Measurements from ENCODE around the gene STAG1. TPM values are rescaled to one million over a fixed set of nuclear protein-coding genes. Genes with fewer than 3 reads are reported as not detected.
A peak's percentile ranks its signal among the peaks of the same experiment; 100 is the strongest.
"Not testable (repeated sequence)": the region's sequence is repeated elsewhere in the genome, so short reads cannot be mapped to it uniquely, and the experiment has no call there.

STAG1 gene
- total and polyA plus RNA-seq, 4 donors: 11.0 to 68.6 (median 38.4) TPM

- H3K4me3 ChIP-seq (ENCODE audit: low read length in 2 of 2): no peak overlapping the region
- H3K4me1 ChIP-seq (ENCODE audit: control insufficient read depth in 1 of 2, insufficient read depth in 2 of 2, low read length in 2 of 2): peaks cover 0 to 6% of the 10 kb centered on the region in 2 donors
- no peaks in the 10 kb centered on the region for H3K9me3 ChIP-seq (ENCODE audit: control insufficient read depth, low read length)
- DNase-seq: no peak
- ATAC-seq (ENCODE audit: low FRiP score): no peak
- H3K36me3 ChIP-seq (ENCODE audit: control insufficient read depth in 1 of 2, insufficient read depth in 2 of 2, low read length in 1 of 2): no peaks in the 10 kb centered on the region
- H3K27me3 ChIP-seq (ENCODE audit: control insufficient read depth in 1 of 2, insufficient read depth in 2 of 2, low read length in 1 of 2): no peaks in the 10 kb centered on the region
- H3K27ac ChIP-seq (ENCODE audit: low read depth in 1 of 2, low read length in 2 of 2): no peak overlapping the region
- WGBS, 2 donors: 50 to 63% methylated on average over 5 of the region's 5 CpGs
- intact Hi-C loops (cut with DNase I): no loop called here
Observed at GRCh38 chr3:136346486-136346885, 405.7 kb downstream of the STAG1 start.

- Histone ChIP-seq H3K4me1 (ENCODE audit: control insufficient read depth in 1 of 2, insufficient read depth in 2 of 2, low read length in 2 of 2) (no peaks in the 10 kb centered on the region), H3K27me3 (ENCODE audit: control insufficient read depth in 1 of 2, insufficient read depth in 2 of 2, low read length in 1 of 2) (no peaks in the 10 kb centered on the region), H3K9me3 (ENCODE audit: control insufficient read depth, low read length) (no peaks in the 10 kb centered on the region), H3K36me3 (ENCODE audit: control insufficient read depth in 1 of 2, insufficient read depth in 2 of 2, low read length in 1 of 2) (no peaks in the 10 kb centered on the region), H3K27ac (ENCODE audit: low read depth in 1 of 2, low read length in 2 of 2) (no peak overlapping the region), H3K4me3 (ENCODE audit: low read length in 2 of 2) (no peak overlapping the region)
- intact Hi-C loops (cut with DNase I): no loop called here
- DNase-seq: peak; percentile 93 to 95
- no peak for ATAC-seq (ENCODE audit: low FRiP score)
- WGBS, 2 donors: 30 to 31% methylated on average over 5 of the region's 5 CpGs
Observed at GRCh38 chr3:136343873-136344555, 408.2 kb downstream of the STAG1 start.

- H3K27ac ChIP-seq (ENCODE audit: low read depth in 1 of 2, low read length in 2 of 2): no peak overlapping the region
- ATAC-seq (ENCODE audit: low FRiP score): no peak
- no peak overlapping the region for H3K4me3 ChIP-seq (ENCODE audit: low read length in 2 of 2)
- no peaks in the 10 kb centered on the region for H3K4me1 ChIP-seq (ENCODE audit: control insufficient read depth in 1 of 2, insufficient read depth in 2 of 2, low read length in 2 of 2)
- no peaks in the 10 kb centered on the region for H3K27me3 ChIP-seq (ENCODE audit: control insufficient read depth in 1 of 2, insufficient read depth in 2 of 2, low read length in 1 of 2)
- DNase-seq: no peak
- H3K9me3 ChIP-seq (ENCODE audit: control insufficient read depth, low read length): no peaks in the 10 kb centered on the region
- no peaks in the 10 kb centered on the region for H3K36me3 ChIP-seq (ENCODE audit: control insufficient read depth in 1 of 2, insufficient read depth in 2 of 2, low read length in 1 of 2)
- intact Hi-C loops (cut with DNase I): no loop called here
- 70 to 73% methylated on average over 2 of the region's 2 CpGs for WGBS, 2 donors
Observed at GRCh38 chr3:136343446-136343845, 408.7 kb downstream of the STAG1 start.

- WGBS, 2 donors: 88 to 91% methylated on average over 4 of the region's 4 CpGs
- no peak overlapping the region for H3K27ac ChIP-seq (ENCODE audit: low read depth in 1 of 2, low read length in 2 of 2)
- intact Hi-C loops (cut with DNase I): no loop called here
- H3K4me3 ChIP-seq (ENCODE audit: low read length in 2 of 2): no peak overlapping the region
- H3K36me3 ChIP-seq (ENCODE audit: control insufficient read depth in 1 of 2, insufficient read depth in 2 of 2, low read length in 1 of 2): peaks cover 0 to 5% of the 10 kb centered on the region in 2 donors
- H3K4me1 ChIP-seq (ENCODE audit: control insufficient read depth in 1 of 2, insufficient read depth in 2 of 2, low read length in 2 of 2): no peaks in the 10 kb centered on the region
- no peak for DNase-seq
- no peaks in the 10 kb centered on the region for H3K27me3 ChIP-seq (ENCODE audit: control insufficient read depth in 1 of 2, insufficient read depth in 2 of 2, low read length in 1 of 2)
- no peak for ATAC-seq (ENCODE audit: low FRiP score)
- no peaks in the 10 kb centered on the region for H3K9me3 ChIP-seq (ENCODE audit: control insufficient read depth, low read length)
Observed at GRCh38 chr3:136336329-136337100, 415.7 kb downstream of the STAG1 start.

GRCh38 chr3:136334726-136335125, 417.5 kb downstream of the STAG1 start:
- H3K4me3 ChIP-seq (ENCODE audit: low read length in 2 of 2); H3K27me3 ChIP-seq (ENCODE audit: control insufficient read depth in 1 of 2, insufficient read depth in 2 of 2, low read length in 1 of 2); ATAC-seq (ENCODE audit: low FRiP score); H3K4me1 ChIP-seq (ENCODE audit: control insufficient read depth in 1 of 2, insufficient read depth in 2 of 2, low read length in 2 of 2); H3K9me3 ChIP-seq (ENCODE audit: control insufficient read depth, low read length); DNase-seq; H3K27ac ChIP-seq (ENCODE audit: low read depth in 1 of 2, low read length in 2 of 2); intact Hi-C loops (cut with DNase I); H3K36me3 ChIP-seq (ENCODE audit: control insufficient read depth in 1 of 2, insufficient read depth in 2 of 2, low read length in 1 of 2): not testable (repeated sequence)
- WGBS, 2 donors: 95 to 97% methylated on average over 6 of the region's 6 CpGs

GRCh38 chr3:136334209-136334608, 418.0 kb downstream of the STAG1 start:
- H3K4me3 ChIP-seq (ENCODE audit: low read length in 2 of 2): no peak overlapping the region
- intact Hi-C loops (cut with DNase I): no loop called here
- H3K4me1 ChIP-seq (ENCODE audit: control insufficient read depth in 1 of 2, insufficient read depth in 2 of 2, low read length in 2 of 2): no peaks in the 10 kb centered on the region
- ATAC-seq (ENCODE audit: low FRiP score) (no peak), DNase-seq (no peak)
- H3K9me3 ChIP-seq (ENCODE audit: control insufficient read depth, low read length): no peaks in the 10 kb centered on the region
- H3K27ac ChIP-seq (ENCODE audit: low read depth in 1 of 2, low read length in 2 of 2): no peak overlapping the region
- H3K36me3 ChIP-seq (ENCODE audit: control insufficient read depth in 1 of 2, insufficient read depth in 2 of 2, low read length in 1 of 2): peaks cover 0 to 5% of the 10 kb centered on the region in 2 donors
- H3K27me3 ChIP-seq (ENCODE audit: control insufficient read depth in 1 of 2, insufficient read depth in 2 of 2, low read length in 1 of 2): no peaks in the 10 kb centered on the region

GRCh38 chr3:136332776-136333175, 419.4 kb downstream of the STAG1 start:
- Histone ChIP-seq H3K4me3 (ENCODE audit: low read length in 2 of 2) (no peak overlapping the region), H3K27ac (ENCODE audit: low read depth in 1 of 2, low read length in 2 of 2) (no peak overlapping the region), H3K4me1 (ENCODE audit: control insufficient read depth in 1 of 2, insufficient read depth in 2 of 2, low read length in 2 of 2) (no peaks in the 10 kb centered on the region), H3K9me3 (ENCODE audit: control insufficient read depth, low read length) (no peaks in the 10 kb centered on the region), H3K36me3 (ENCODE audit: control insufficient read depth in 1 of 2, insufficient read depth in 2 of 2, low read length in 1 of 2) (peaks cover 0 to 8% of the 10 kb centered on the region in 2 donors), H3K27me3 (ENCODE audit: control insufficient read depth in 1 of 2, insufficient read depth in 2 of 2, low read length in 1 of 2) (no peaks in the 10 kb centered on the region)
- DNase-seq (no peak), ATAC-seq (ENCODE audit: low FRiP score) (no peak)
- intact Hi-C loops (cut with DNase I): no loop called here

- Histone ChIP-seq H3K4me3 (ENCODE audit: low read length in 2 of 2) (no peak overlapping the region), H3K27ac (ENCODE audit: low read depth in 1 of 2, low read length in 2 of 2) (no peak overlapping the region), H3K4me1 (ENCODE audit: control insufficient read depth in 1 of 2, insufficient read depth in 2 of 2, low read length in 2 of 2) (no peaks in the 10 kb centered on the region), H3K36me3 (ENCODE audit: control insufficient read depth in 1 of 2, insufficient read depth in 2 of 2, low read length in 1 of 2) (peaks cover 0 to 10% of the 10 kb centered on the region in 2 donors), H3K9me3 (ENCODE audit: control insufficient read depth, low read length) (no peaks in the 10 kb centered on the region), H3K27me3 (ENCODE audit: control insufficient read depth in 1 of 2, insufficient read depth in 2 of 2, low read length in 1 of 2) (no peaks in the 10 kb centered on the region)
- 77 to 80% methylated on average over 1 of the region's 1 CpG for WGBS, 2 donors
- DNase-seq: no peak
- no peak for ATAC-seq (ENCODE audit: low FRiP score)
- intact Hi-C loops (cut with DNase I): no loop called here
Observed at GRCh38 chr3:136332302-136332701, 419.9 kb downstream of the STAG1 start.

- ATAC-seq (ENCODE audit: low FRiP score): no peak
- Histone ChIP-seq H3K27ac (ENCODE audit: low read depth in 1 of 2, low read length in 2 of 2) (no peak overlapping the region), H3K4me1 (ENCODE audit: control insufficient read depth in 1 of 2, insufficient read depth in 2 of 2, low read length in 2 of 2) (no peaks in the 10 kb centered on the region), H3K27me3 (ENCODE audit: control insufficient read depth in 1 of 2, insufficient read depth in 2 of 2, low read length in 1 of 2) (no peaks in the 10 kb centered on the region), H3K9me3 (ENCODE audit: control insufficient read depth, low read length) (no peaks in the 10 kb centered on the region), H3K4me3 (ENCODE audit: low read length in 2 of 2) (no peak overlapping the region), H3K36me3 (ENCODE audit: control insufficient read depth in 1 of 2, insufficient read depth in 2 of 2, low read length in 1 of 2) (peaks cover 0 to 9% of the 10 kb centered on the region in 2 donors)
- WGBS, 2 donors: 91 to 92% methylated on average over 5 of the region's 5 CpGs
- intact Hi-C loops (cut with DNase I): no loop called here
- no peak for DNase-seq
Observed at GRCh38 chr3:136330900-136331299, 421.3 kb downstream of the STAG1 start.
